Measurements from ENCODE around the gene CD99.
"Not testable (repeated sequence)": the region's sequence is repeated elsewhere in the genome, so short reads cannot be mapped to it uniquely, and the experiment has no call there.

CD99 gene

DNA sequence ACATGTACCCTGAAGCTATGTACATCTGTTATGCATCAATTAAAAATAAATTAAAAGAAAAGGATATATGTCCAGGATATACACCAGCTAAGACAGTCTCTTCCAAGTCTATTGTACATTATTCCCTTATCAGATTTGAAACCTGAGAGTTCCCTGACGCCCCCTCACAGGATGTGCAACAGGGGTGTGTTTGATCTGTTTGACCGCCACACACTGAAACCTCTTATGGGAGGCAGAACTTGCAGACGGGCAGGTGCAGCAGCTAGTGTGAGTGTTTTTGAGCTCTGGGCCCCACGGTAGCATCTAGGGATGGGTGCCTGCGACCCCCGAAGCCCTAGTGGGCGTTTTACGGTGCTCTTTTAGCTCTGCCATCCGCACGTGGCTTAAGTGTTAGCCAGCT is 65.5 kb downstream of the CD99 start:
- Histone ChIP-seq H3K27me3 (ENCODE audit: low read depth, low read length) (no peaks in the 10 kb centered on the region), H3K4me2 (ENCODE audit: low read length) (no peak overlapping the region), H3K9ac (ENCODE audit: low read length) (no peak overlapping the region), H3K27ac (ENCODE audit: low read length) (no peak overlapping the region), H2AFZ (ENCODE audit: low read depth, low read length) (no peak overlapping the region), H3K79me2 (ENCODE audit: low read length) (no peaks in the 10 kb centered on the region), H3K36me3 (replicated peaks; ENCODE audit: low read depth, low read length) (no peaks in the 10 kb centered on the region), H3K4me1 (ENCODE audit: low read length) (no peaks in the 10 kb centered on the region), H3K4me3 (ENCODE audit: low read length) (no peak overlapping the region), H3K9me3 (ENCODE audit: insufficient read depth, low read length) (no peaks in the 10 kb centered on the region), H4K20me1 (ENCODE audit: insufficient read depth, low read length) (no peaks in the 10 kb centered on the region)
- TF ChIP-seq, protein P1, sequence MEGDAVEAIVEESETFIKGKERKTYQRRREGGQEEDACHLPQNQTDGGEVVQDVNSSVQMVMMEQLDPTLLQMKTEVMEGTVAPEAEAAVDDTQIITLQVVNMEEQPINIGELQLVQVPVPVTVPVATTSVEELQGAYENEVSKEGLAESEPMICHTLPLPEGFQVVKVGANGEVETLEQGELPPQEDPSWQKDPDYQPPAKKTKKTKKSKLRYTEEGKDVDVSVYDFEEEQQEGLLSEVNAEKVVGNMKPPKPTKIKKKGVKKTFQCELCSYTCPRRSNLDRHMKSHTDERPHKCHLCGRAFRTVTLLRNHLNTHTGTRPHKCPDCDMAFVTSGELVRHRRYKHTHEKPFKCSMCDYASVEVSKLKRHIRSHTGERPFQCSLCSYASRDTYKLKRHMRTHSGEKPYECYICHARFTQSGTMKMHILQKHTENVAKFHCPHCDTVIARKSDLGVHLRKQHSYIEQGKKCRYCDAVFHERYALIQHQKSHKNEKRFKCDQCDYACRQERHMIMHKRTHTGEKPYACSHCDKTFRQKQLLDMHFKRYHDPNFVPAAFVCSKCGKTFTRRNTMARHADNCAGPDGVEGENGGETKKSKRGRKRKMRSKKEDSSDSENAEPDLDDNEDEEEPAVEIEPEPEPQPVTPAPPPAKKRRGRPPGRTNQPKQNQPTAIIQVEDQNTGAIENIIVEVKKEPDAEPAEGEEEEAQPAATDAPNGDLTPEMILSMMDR (IDR thresholded peaks at IDR 0.05; ENCODE audit: low read depth, low read length): no peak
- TF ChIP-seq EZH2phosphoT487 (IDR thresholded peaks at IDR 0.05; ENCODE audit: low read depth): no peak

DNA sequence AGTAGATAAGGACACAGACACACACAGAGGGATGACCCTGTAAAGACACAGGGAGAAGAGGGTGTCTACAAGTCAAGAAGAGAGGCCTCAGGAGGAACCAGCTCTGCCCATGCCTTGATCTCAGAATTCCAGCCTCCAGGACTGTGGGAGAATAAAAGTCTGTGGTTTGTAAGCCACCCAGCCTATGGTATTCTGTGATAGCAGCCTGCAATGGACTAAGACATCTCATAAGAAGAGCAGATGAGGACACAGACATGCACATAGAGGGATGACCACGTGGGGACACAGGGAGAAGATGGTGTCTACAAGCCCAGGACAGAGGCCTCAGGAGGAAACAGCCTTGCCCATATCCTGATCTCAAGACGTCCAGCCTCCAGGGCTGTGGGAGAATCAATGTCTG is 70.2 kb downstream of the CD99 start:
- Histone ChIP-seq H3K27me3 (ENCODE audit: low read depth, low read length) (no peaks in the 10 kb centered on the region), H3K27ac (ENCODE audit: low read length) (no peak overlapping the region), H3K9ac (ENCODE audit: low read length) (no peak overlapping the region), H4K20me1 (ENCODE audit: insufficient read depth, low read length) (no peaks in the 10 kb centered on the region), H3K4me1 (ENCODE audit: low read length) (no peaks in the 10 kb centered on the region), H3K79me2 (ENCODE audit: low read length) (no peaks in the 10 kb centered on the region), H2AFZ (ENCODE audit: low read depth, low read length) (no peak overlapping the region), H3K4me2 (ENCODE audit: low read length) (no peak overlapping the region), H3K9me3 (ENCODE audit: insufficient read depth, low read length) (no peaks in the 10 kb centered on the region), H3K4me3 (ENCODE audit: low read length) (no peak overlapping the region), H3K36me3 (replicated peaks; ENCODE audit: low read depth, low read length) (no peaks in the 10 kb centered on the region)
- TF ChIP-seq EZH2phosphoT487 (IDR thresholded peaks at IDR 0.05; ENCODE audit: low read depth): no peak
- TF ChIP-seq, protein P1 (IDR thresholded peaks at IDR 0.05; ENCODE audit: low read depth, low read length): no peak

DNA sequence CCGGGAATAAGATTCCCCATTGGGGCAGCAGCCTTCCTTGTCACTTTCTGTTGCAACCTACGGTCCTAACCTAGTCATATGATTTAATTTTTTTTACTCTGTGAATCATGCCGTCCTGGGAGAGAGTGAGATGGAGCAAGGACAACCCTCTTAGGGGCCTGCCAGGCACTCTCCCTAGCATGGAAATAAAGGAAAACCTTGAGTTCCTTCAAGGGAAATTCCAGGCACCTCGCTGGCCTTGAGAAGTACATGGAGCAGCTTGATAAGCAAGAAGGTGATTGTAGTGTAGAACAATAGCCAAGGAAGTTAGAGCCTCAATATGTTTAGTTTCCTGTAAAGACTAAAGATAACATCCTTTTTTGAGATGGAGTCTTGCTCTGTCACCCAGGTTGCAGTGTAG is 71.6 kb downstream of the CD99 start:
- H3K27me3 ChIP-seq (ENCODE audit: low read depth, low read length): not testable (repeated sequence)

DNA sequence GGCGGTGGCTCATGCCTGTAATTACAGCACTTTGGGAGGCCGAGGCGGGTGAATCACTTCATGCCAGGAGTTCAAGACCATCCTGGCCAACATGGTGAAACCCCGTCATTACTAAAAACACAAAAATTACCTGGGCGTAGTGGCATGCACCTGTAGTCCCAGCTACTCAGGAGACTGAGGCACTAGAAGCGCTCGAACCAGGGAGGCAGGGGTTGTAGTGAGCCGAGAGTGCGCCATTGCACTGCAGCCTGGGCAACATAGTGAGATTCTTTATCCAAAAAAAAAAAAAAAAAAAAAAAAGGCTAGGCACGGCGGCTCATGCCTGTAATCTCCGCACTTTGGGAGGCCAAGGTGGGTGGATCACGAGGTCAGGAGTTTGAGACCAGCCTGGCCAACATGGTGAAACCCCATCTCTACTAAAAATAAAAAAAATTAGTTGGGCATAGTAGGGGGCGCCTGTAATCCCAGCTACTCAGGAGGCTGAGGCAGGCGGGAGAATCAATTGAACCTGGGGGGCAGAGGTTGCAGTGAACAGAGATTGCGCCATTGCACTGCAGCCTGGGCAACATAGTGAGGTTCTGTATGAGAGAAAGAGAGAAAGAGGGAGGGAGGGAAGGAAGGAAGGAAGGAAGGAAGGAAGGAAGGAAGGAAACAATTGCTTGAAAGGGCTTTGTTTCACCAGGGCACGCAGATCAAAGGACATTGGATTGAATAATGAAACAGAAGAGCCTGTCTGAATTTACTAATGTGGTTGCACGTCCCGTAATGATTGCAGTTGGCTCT is 73.9 kb downstream of the CD99 start:
- not testable (repeated sequence) for H3K79me2 ChIP-seq (ENCODE audit: low read length); H2AFZ ChIP-seq (ENCODE audit: low read depth, low read length); H3K36me3 ChIP-seq (replicated peaks; ENCODE audit: low read depth, low read length); H3K9ac ChIP-seq (ENCODE audit: low read length); H3K4me3 ChIP-seq (ENCODE audit: low read length); H3K27ac ChIP-seq (ENCODE audit: low read length); H4K20me1 ChIP-seq (ENCODE audit: insufficient read depth, low read length); H3K4me2 ChIP-seq (ENCODE audit: low read length); H3K27me3 ChIP-seq (ENCODE audit: low read depth, low read length); H3K9me3 ChIP-seq (ENCODE audit: insufficient read depth, low read length); H3K4me1 ChIP-seq (ENCODE audit: low read length)

More for the DNA sequence above, 71.6 kb downstream of the CD99 start:
- H3K79me2 ChIP-seq (ENCODE audit: low read length); H3K4me1 ChIP-seq (ENCODE audit: low read length); H3K9ac ChIP-seq (ENCODE audit: low read length); H4K20me1 ChIP-seq (ENCODE audit: insufficient read depth, low read length); H3K27ac ChIP-seq (ENCODE audit: low read length); H3K4me2 ChIP-seq (ENCODE audit: low read length); H3K36me3 ChIP-seq (replicated peaks; ENCODE audit: low read depth, low read length); H2AFZ ChIP-seq (ENCODE audit: low read depth, low read length); H3K4me3 ChIP-seq (ENCODE audit: low read length); H3K9me3 ChIP-seq (ENCODE audit: insufficient read depth, low read length): not testable (repeated sequence)

DNA sequence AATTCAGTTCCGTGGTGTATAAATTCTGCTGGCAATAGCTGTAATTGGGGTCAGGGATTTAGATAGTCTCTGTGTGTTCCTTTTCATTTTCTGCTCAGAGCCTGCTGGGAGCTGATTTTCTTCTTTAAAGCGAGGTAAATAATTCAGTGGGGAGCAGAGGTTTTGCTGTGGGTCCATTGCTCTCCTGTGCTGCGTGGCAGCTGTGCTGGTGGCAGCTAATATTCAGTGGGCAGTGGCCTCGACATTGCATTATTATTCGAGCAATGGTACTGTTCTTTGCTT is 74.4 kb downstream of the CD99 start:
- TF ChIP-seq, protein P1 (IDR thresholded peaks at IDR 0.05; ENCODE audit: low read depth, low read length): no peak
- TF ChIP-seq EZH2phosphoT487 (IDR thresholded peaks at IDR 0.05; ENCODE audit: low read depth): no peak
- H3K4me2 ChIP-seq (ENCODE audit: low read length): no peak overlapping the region
- no peak overlapping the region for H3K4me3 ChIP-seq (ENCODE audit: low read length)
- no peak overlapping the region for H3K9ac ChIP-seq (ENCODE audit: low read length)
- H3K27ac ChIP-seq (ENCODE audit: low read length): no peak overlapping the region
- H3K9me3 ChIP-seq (ENCODE audit: insufficient read depth, low read length): no peaks in the 10 kb centered on the region
- no peaks in the 10 kb centered on the region for H3K27me3 ChIP-seq (ENCODE audit: low read depth, low read length)
- H3K36me3 ChIP-seq (replicated peaks; ENCODE audit: low read depth, low read length): no peaks in the 10 kb centered on the region
- no peaks in the 10 kb centered on the region for H3K4me1 ChIP-seq (ENCODE audit: low read length)
- no peaks in the 10 kb centered on the region for H4K20me1 ChIP-seq (ENCODE audit: insufficient read depth, low read length)
- no peak overlapping the region for H2AFZ ChIP-seq (ENCODE audit: low read depth, low read length)
- no peaks in the 10 kb centered on the region for H3K79me2 ChIP-seq (ENCODE audit: low read length)

All from OCI-LY3 (cell line).